ENCODE data around the gene ZNF230.

The ZNF230 gene

DNA sequence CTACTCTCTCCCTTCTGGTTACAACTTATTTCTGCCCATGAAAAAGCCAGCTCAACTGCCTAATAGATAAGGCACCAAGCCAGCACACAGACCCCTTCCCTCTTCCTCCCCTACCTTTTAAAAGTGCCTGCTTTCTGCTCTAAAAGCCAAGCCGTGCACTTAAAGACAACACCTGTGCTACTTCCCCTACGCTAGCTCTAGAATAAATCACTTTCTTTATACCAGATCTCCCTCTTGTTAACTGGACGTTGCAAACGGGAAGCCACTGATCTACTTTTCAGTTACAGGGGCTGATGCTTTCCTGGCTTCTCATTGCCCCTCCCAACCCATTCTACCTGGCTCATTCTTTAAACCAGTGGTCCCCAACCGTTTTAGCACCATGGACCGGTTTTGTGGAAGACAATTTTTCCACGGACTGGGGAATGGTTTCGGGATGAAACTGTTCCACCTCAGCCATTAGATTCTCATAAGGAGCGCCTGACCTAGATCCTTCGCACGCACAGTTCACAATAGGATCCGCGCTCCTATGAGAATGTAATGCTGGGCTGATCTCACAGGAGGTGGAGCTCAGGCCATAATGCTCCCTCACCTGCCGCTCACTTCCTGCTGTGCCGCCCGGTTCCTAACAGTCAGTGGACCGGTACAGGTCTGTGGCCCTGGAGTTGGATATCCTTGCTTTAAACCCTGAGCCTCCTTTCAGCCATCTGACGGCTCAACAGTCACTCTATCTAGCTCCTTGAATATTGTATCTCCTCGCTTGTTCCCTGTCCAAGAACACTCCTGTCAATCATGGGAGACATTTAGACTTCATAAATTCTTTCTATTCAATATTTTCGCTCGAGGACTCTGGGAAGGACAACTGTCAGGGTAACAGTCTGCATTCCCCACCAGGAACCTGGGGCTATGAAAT lies 48.2 kb downstream of the ZNF230 start:
- peak in 1 of 2 experiments; percentile 1 for DNase-seq

DNA sequence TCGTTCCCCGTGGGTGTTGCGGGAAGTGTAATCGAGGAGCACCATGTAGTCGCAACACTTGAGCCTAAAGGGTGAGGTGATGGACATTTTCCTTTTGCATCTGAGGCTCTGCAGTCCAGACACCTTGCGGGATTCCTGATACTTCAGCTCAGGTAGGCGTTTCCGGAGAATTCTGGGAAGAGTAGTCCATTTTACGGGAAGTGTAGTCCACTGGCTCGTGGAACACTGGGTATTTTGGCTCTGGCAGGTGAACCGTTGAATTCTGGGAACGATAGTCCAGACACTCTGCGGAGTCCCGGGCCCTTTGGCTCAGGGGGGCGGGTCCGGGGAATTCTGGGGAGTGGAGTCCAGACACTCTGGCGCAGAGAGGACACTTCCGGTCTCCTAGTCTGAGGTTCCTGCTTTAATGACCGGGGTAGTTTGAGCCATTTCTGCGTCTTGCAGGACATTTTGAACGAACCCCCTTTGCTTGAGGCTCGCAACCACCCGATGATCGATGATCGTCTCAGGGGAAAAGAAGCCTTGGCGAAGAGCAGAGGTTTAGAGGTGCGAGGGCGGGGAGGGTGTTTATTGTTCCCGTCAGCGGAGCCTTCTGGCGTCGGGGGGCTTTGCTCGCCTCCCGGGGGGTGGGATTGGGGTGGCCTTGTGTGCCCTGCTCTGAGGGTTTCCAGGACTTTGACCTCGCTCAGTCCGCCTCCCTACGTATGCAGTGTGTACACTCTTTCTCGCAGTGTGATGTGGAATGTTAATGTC lies 49.1 kb downstream of the ZNF230 start, which contains the start of gene ZNF223:
Gene ZNF223, plus strand, starts transcription at position 387 of the 753 bp plus-strand sequence. CDS start 3,141 bp downstream, outside the sequence.
- DNase-seq: peak; percentile 50 to 56

DNA sequence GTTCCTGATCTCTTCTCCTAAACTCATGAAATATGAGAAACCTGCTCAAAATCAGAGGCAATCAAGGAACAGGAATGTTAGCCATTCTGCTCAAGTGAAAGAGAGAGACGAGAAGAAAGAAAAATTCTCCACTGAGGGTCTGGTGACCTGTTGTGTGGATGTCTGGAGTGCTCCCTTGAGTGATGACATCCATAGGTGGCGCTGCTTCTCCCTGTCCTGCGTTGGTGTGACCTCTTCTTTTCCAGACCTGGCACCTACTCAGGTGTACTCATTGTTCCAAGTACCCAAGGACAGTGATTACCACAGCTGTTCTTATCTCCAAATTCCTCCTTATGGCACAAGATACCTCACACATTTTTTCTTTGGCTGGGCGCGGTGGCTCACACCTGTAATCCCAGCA lies 53.1 kb downstream of the ZNF230 start:
- no peak for DNase-seq

DNA sequence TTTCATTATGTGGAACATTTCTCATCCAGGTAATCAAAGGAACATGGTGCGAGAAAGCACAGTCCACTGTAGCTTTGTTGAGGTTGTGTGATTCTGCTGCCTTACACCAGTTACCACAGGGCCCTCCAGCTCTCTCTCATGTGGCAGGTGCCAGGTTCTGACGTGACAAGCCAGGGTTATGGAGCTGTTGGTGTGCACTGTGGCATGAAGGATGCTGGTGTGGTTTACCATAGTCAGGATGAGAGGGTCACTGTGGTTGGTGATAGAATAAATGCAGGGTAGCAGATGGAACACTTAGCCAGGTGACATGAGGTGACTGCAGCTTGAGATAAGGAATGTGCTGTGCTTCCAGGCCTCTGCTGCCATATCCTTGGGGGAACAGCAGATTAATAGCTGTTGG lies 56.5 kb downstream of the ZNF230 start:
- no peak for DNase-seq

DNA sequence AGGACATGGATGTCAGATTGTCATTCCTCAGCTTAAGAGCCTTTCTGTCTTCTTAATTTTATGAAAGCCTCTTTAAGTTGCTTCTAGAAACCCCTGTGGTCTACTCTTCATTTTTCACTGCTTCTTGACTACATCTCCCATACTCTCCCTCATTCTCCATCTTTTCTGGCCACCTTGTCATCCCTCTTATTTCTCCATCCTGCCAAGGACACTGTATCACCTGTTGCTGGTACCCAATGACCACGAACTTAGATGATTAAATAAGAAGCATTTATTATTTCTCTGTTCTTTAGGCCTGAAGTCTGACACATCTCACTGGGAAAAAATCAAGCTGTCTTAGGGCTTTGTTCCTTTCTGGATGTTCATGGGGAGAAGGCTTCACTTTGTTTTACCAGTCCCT lies 58.3 kb downstream of the ZNF230 start:
- no peak for DNase-seq
